ENCODE data around the gene TMEM86B.

GRCh38 chr19:55240713-55241020 lies 12.1 kb upstream of the TMEM86B start:
- TF ChIP-seq POLR2A (IDR thresholded peaks at IDR 0.05) (no peak), CTCF (IDR thresholded peaks at IDR 0.05) (no peak)

Measured in thyroid gland (tissue), 4 donors.